GM12801 (cell line): ENCODE data around the gene GBA2.

ENCODE experiments used
- CTCF ChIP-seq: IDR thresholded peaks from one replicate; pipeline ENCODE4 v1.5.1; 2011; ENCODE audit warnings: control low read depth; ENCODE audit not compliant: insufficient read length; ENCODE audit errors: extremely low read depth

Gene GBA2

DNA sequence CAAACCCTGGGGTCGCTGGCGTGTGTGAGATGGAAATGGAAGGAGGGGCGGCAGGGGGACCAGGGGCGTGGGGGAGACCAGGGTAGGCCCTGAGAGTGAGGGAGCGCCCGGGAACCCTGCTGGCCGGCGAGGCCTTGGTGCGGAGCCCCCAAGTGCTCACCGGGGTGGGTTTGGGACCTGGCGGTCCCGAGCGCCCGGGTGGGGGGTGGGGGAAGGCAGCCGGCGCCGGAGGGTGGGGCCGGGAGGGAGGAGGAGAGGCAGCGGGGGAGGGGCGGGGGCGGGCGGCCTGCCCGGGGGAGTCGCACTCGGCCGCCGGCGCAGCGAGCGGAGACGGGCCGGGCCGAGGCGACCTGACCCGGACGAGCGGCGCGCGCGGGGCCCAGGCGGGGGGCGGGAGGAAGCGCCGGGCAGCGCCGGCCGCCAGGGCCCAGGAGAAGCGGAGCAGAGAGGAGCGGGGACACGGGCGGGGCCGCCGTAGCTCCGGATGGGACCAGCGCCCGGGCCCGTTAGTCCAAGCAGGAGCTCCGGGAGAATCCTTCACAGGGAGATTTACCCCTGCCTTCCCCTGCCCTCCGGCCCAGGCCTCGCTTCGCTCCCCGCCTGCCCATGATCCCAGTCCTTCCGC is 42.4 kb upstream of the GBA2 start, which contains the start of gene NPR2:
Gene NPR2, plus strand, starts transcription at position 295 of the 625 bp plus-strand sequence. CDS start 818 bp downstream, outside the sequence.
- no peak for TF ChIP-seq CTCF

- peak; percentile 82 for TF ChIP-seq CTCF
Observed at GRCh38 chr9:35790385-35791296, 41.6 kb upstream of the GBA2 start.

DNA sequence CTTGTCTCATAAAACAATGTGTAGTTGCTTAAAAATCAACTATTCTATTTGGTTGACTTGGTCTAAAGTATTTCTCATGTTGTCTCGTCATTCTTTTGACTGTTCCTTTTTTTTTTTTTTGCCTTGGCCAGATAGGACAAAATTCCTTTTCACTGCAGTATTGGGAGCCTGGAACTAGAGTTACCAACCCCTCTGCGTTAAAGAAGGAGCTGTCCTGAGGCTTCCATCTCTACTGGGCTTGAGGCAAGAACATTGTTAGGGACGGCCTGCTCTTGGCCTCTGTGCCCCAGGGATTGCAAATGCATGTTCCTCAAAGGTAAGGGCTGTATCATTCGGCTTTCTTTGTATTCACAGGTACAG is 41.0 kb upstream of the GBA2 start:
- no peak for TF ChIP-seq CTCF

DNA sequence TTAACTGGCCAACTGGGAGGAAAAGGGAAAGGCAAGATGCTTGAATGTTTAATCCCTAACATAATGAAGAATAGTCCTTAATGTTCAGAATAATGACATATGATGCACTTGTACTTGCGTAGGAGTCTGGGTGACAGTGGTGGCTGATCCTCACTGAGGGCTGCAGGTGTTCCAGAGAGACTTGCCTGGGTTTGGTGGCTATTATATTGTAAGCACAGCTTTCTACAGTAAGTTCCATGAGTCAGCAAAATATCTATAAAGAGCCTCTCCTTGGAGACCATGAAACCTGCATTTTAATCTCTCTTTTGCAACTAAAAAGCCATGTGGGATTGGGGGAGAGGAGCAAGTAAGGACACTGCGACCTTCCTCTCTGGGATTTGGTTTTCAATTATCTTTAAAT is 40.5 kb upstream of the GBA2 start:
- TF ChIP-seq CTCF = no peak

DNA sequence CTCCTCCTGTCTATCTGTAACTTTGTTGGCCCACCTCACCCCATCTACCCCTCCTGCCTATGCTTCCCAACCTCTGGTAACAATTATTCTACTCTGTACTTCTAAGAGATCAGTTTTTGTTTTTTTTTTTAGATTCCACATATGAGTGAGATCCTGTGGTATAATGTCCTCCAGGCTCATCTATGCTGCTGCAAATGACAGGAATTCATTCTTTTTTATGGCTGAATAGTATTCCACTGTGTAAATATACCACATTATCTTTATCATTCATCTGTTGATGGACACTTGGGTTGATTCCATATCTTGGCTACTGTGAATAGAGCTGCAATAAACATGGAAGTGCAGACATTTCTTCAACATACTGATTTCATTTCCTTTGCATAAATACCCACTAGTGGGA is 34.4 kb upstream of the GBA2 start:
- no peak for TF ChIP-seq CTCF

- TF ChIP-seq CTCF = no peak
Observed at GRCh38 chr9:35781066-35781465, 32.0 kb upstream of the GBA2 start.

DNA sequence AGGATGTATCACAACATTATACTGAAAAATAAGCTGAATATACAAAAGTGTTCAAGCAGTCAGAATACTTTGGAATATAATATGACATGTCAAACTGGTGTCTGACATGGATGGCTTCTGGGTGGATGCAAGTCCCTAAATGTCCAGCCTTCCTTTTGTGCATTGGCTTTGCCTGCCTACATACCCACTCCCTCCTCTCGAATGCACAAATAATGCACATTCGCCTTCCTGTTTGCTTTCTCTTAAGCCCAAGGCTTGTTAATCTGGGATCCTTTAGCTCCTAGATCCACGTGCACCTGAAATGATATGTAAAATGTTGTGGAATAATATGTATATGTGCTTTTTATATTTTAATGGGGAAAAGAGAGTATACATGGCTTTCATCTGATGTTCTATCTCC is 29.5 kb upstream of the GBA2 start:
- TF ChIP-seq CTCF = no peak
